ENCODE data around the gene SYVN1. TPM values are rescaled to one million over a fixed set of nuclear protein-coding genes. Genes with fewer than 3 reads are reported as not detected.

SYVN1 gene
- total and polyA plus RNA-seq, 8 donors = 47.5 to 98.2 (median 64.1) TPM

GRCh38 chr11:65159012-65159411 is 24.7 kb upstream of the SYVN1 start:
- no peaks in the 10 kb centered on the region for H3K27me3 ChIP-seq
- no peaks in the 10 kb centered on the region for H3K36me3 ChIP-seq
- 69 to 72% methylated on average over 5 of the region's 5 CpGs for WGBS, 2 donors
- no peak for DNase-seq
- FAIRE-seq = no peak
- no peak overlapping the region for H3K4me3 ChIP-seq
- TF ChIP-seq CTCF (IDR thresholded peaks at IDR 0.05) = no peak
- intact Hi-C loops (cut with DNase I) = no loop called here
- ATAC-seq = no peak
- H3K27ac ChIP-seq = no peak overlapping the region
- H3K4me1 ChIP-seq = no peaks in the 10 kb centered on the region
- H3K9me3 ChIP-seq = no peaks in the 10 kb centered on the region

- DNase-seq = no peak
- Histone ChIP-seq H3K27me3 (no peaks in the 10 kb centered on the region), H3K27ac (no peak overlapping the region), H3K4me1 (no peaks in the 10 kb centered on the region), H3K36me3 (no peaks in the 10 kb centered on the region), H3K4me3 (no peak overlapping the region), H3K9me3 (no peaks in the 10 kb centered on the region)
- ATAC-seq = no peak
- 74 to 77% methylated on average over 3 of the region's 3 CpGs for WGBS, 2 donors
- no peak for FAIRE-seq
- TF ChIP-seq CTCF (IDR thresholded peaks at IDR 0.05) = no peak
- intact Hi-C loops (cut with DNase I) = no loop called here
Measured at GRCh38 chr11:65157336-65157735, 23.0 kb upstream of the SYVN1 start.

GRCh38 chr11:65156926-65157325 is 22.6 kb upstream of the SYVN1 start:
- H3K4me3 ChIP-seq = no peak overlapping the region
- no peak overlapping the region for H3K27ac ChIP-seq
- WGBS, 2 donors = 87 to 91% methylated on average over 3 of the region's 3 CpGs
- intact Hi-C loops (cut with DNase I) = no loop called here
- no peaks in the 10 kb centered on the region for H3K4me1 ChIP-seq
- no peaks in the 10 kb centered on the region for H3K27me3 ChIP-seq
- no peaks in the 10 kb centered on the region for H3K36me3 ChIP-seq
- no peaks in the 10 kb centered on the region for H3K9me3 ChIP-seq
- TF ChIP-seq CTCF (IDR thresholded peaks at IDR 0.05) = no peak
- FAIRE-seq (no peak), ATAC-seq (no peak), DNase-seq (no peak)

- H3K4me3 ChIP-seq = no peak overlapping the region
- FAIRE-seq (no peak), ATAC-seq (no peak), DNase-seq (no peak)
- H3K4me1 ChIP-seq = peaks cover 0 to 6% (median 0%) of the 10 kb centered on the region in 3 donors
- no peaks in the 10 kb centered on the region for H3K27me3 ChIP-seq
- intact Hi-C loops (cut with DNase I) = no loop called here
- TF ChIP-seq CTCF (IDR thresholded peaks at IDR 0.05) = no peak
- H3K27ac ChIP-seq = no peak overlapping the region
- H3K9me3 ChIP-seq = no peaks in the 10 kb centered on the region
- H3K36me3 ChIP-seq = no peaks in the 10 kb centered on the region
- whole genome bisulfite sequencing, 2 donors = 97 to 99% methylated on average over 3 of the region's 3 CpGs
Measured at GRCh38 chr11:65156256-65156655, 21.9 kb upstream of the SYVN1 start.

- DNase-seq (no peak), FAIRE-seq (no peak), ATAC-seq (no peak)
- H3K9me3 ChIP-seq = no peaks in the 10 kb centered on the region
- H3K27ac ChIP-seq = peak overlapping the region in 1 of 4 donors; percentile 84
- H3K36me3 ChIP-seq = no peaks in the 10 kb centered on the region
- no peak overlapping the region for H3K4me3 ChIP-seq
- no peaks in the 10 kb centered on the region for H3K27me3 ChIP-seq
- 82 to 90% methylated on average over 2 of the region's 2 CpGs for WGBS, 2 donors
- intact Hi-C loops (cut with DNase I) = no loop called here
- TF ChIP-seq CTCF (IDR thresholded peaks at IDR 0.05) = no peak
- H3K4me1 ChIP-seq = peaks cover 0 to 19% (median 13%) of the 10 kb centered on the region in 3 donors
Measured at GRCh38 chr11:65152122-65152521, 17.8 kb upstream of the SYVN1 start.
